Right renal pelvis (tissue), 4 donors: ENCODE measurements around the gene SLC6A11. TPM values are rescaled to one million over a fixed set of nuclear protein-coding genes. Genes with fewer than 3 reads are reported as not detected.

Source experiments
- DNase-seq, 4 donors: peaks; one replicate each; pipeline ENCODE4 v3.0.0-alpha.2; 2013; ENCODE audit warnings: low read depth in 4 of 4, low spot score in 3 of 4, missing footprints in 1 of 4
- polyA plus RNA-seq, 4 donors: library from polyadenylated mRNA; unstranded; fragments of 120-200 nt; gene quantifications; one replicate each; pipeline ENCODE4 v1.2.1, GENCODE V29; 2013; ENCODE audit not compliant: insufficient read length in 4 of 4

Gene SLC6A11
- polyA plus RNA-seq, 4 donors: 0.06 to 0.08 TPM; not detected in 2

- DNase-seq: no peak
Measured at GRCh38 chr3:10786640-10787039, 29.4 kb upstream of the SLC6A11 start.

- DNase-seq: no peak
Measured at GRCh38 chr3:10788451-10788850, 27.6 kb upstream of the SLC6A11 start.

GRCh38 chr3:10790713-10791112 lies 25.3 kb upstream of the SLC6A11 start:
- no peak for DNase-seq

GRCh38 chr3:10792208-10792607 lies 23.8 kb upstream of the SLC6A11 start:
- DNase-seq: no peak

- no peak for DNase-seq
Measured at GRCh38 chr3:10798600-10799367, 17.2 kb upstream of the SLC6A11 start.

GRCh38 chr3:10804183-10804648 lies 11.8 kb upstream of the SLC6A11 start:
- no peak for DNase-seq

- DNase-seq: no peak
Measured at GRCh38 chr3:10806006-10806405, 10.0 kb upstream of the SLC6A11 start.

- no peak for DNase-seq
Measured at GRCh38 chr3:10808130-10808735, 7.8 kb upstream of the SLC6A11 start.

GRCh38 chr3:10808974-10809373 lies 7.1 kb upstream of the SLC6A11 start:
- no peak for DNase-seq

- no peak for DNase-seq
Measured at GRCh38 chr3:10810376-10810775, 5.7 kb upstream of the SLC6A11 start.

GRCh38 chr3:10813425-10813824 lies 2.6 kb upstream of the SLC6A11 start:
- no peak for DNase-seq

GRCh38 chr3:10814623-10815022 lies 1.4 kb upstream of the SLC6A11 start:
- DNase-seq: no peak

- no peak for DNase-seq
Measured at GRCh38 chr3:10815487-10815886, 541 bp upstream of the SLC6A11 start.

- DNase-seq: no peak
Measured at GRCh38 chr3:10816863-10817253, 830 bp downstream of the SLC6A11 start.

- DNase-seq: no peak
Measured at GRCh38 chr3:10817506-10817905, 1.5 kb downstream of the SLC6A11 start.

- no peak for DNase-seq
Measured at GRCh38 chr3:10822055-10822454, 6.0 kb downstream of the SLC6A11 start.

- no peak for DNase-seq
Measured at GRCh38 chr3:10822708-10823515, 6.9 kb downstream of the SLC6A11 start.

GRCh38 chr3:10823516-10823818 lies 7.4 kb downstream of the SLC6A11 start:
- no peak for DNase-seq

GRCh38 chr3:10824468-10824867 lies 8.4 kb downstream of the SLC6A11 start:
- no peak for DNase-seq

GRCh38 chr3:10833855-10834414 lies 17.9 kb downstream of the SLC6A11 start:
- DNase-seq: no peak

- no peak for DNase-seq
Measured at GRCh38 chr3:10834951-10835350, 18.9 kb downstream of the SLC6A11 start.
